ENCODE measurements around the gene MRPS18B. TPM values are rescaled to one million over a fixed set of nuclear protein-coding genes. Genes with fewer than 3 reads are reported as not detected.

The MRPS18B gene
- total and polyA plus RNA-seq, 2 of the 13 experiments (the other 11 are each of a cell fraction or from before 2014, with no cell fraction given): 125 to 131 TPM

GRCh38 chr6:30616811-30617564 is 652 bp upstream of the MRPS18B start, which contains the start of gene PPP1R10 (continued):
- TF ChIP-seq ZNF710 (CRISPR knock-in tag; IDR thresholded peaks at IDR 0.05; ENCODE audit: borderline replicate concordance) (no peak; the same call in 1 of the 2 replicates), HDAC6 (IDR thresholded peaks at IDR 0.05; ENCODE audit: low read depth, low read length) (peak; percentile 73; the same call in 1 of the 2 replicates), HOXA5 (CRISPR knock-in tag; IDR thresholded peaks at IDR 0.05) (0 out of 2 replicates have a peak, but pooled peaks have one; percentile 41), MAF1 (CRISPR knock-in tag; IDR thresholded peaks at IDR 0.05; ENCODE audit: borderline replicate concordance) (peak; percentile 77), ZNF556 (CRISPR knock-in tag; IDR thresholded peaks at IDR 0.05; ENCODE audit: borderline replicate concordance) (no peak), NFIC (IDR thresholded peaks at IDR 0.05; ENCODE audit: low read length) (peak; percentile 42), MNT (IDR thresholded peaks at IDR 0.05) (peak; percentile 85), ZNF280B (CRISPR knock-in tag; IDR thresholded peaks at IDR 0.05; ENCODE audit: borderline replicate concordance) (no peak), CEBPG (CRISPR knock-in tag; IDR thresholded peaks at IDR 0.05) (peak; percentile 41; the same call in 1 of the 2 replicates), FOXP4 (CRISPR knock-in tag; IDR thresholded peaks at IDR 0.05) (no peak; the same call in 1 of the 2 replicates), CERS6 (CRISPR knock-in tag; IDR thresholded peaks at IDR 0.05) (0 out of 2 replicates have a peak, but pooled peaks have one; percentile 45), JUND (CRISPR knock-in tag; IDR thresholded peaks at IDR 0.05) (no peak; the same call in 1 of the 2 replicates), RXRA (CRISPR knock-in tag; IDR thresholded peaks at IDR 0.05) (peak; percentile 10; the same call in 1 of the 2 replicates), MAX (IDR thresholded peaks at IDR 0.05) (peak; percentile 76; the same call in 1 of the 2 replicates), EHMT2 (IDR thresholded peaks at IDR 0.05; ENCODE audit: borderline replicate concordance, low read depth, low read length) (no peak), POGZ (CRISPR knock-in tag; IDR thresholded peaks at IDR 0.05) (peak; percentile 78; the same call in 1 of the 2 replicates), U2AF2 (IDR thresholded peaks at IDR 0.05; ENCODE audit: low read depth, low read length) (peak; percentile 53; the same call in 1 of the 2 replicates), ZNF691 (CRISPR knock-in tag; IDR thresholded peaks at IDR 0.05; ENCODE audit: borderline replicate concordance, low read depth) (no peak)

All from HepG2 (cell line).